ENCODE data around the gene KAT14. TPM values are rescaled to one million over a fixed set of nuclear protein-coding genes. Genes with fewer than 3 reads are reported as not detected.
"Not testable (repeated sequence)": the region's sequence is repeated elsewhere in the genome, so short reads cannot be mapped to it uniquely, and the experiment has no call there.

KAT14 gene
- total and polyA plus RNA-seq, 3 experiments from 2014 or later: 17.8 to 21.4 (median 18.6) TPM

DNA sequence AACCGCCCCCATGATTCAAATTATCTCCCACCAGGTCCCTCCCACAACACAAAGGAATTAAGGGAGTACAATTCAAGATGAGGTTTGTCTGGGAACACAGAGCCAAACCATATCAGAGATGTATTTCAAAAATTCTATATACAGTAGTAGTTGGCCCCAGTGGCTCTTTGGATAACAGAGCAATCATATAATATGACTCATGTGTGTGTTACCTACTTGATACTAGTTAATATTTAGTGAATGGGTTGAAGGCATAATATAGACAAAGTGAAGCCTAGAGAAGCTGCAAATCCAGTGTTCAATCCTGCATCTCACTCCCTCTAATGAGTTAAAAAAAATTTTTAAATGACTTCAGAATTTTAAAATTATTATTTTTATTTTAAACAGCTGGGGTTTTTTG, 43.2 kb downstream of the KAT14 start:
- no peak overlapping the region for H3K27ac Mint-ChIP-seq
- CTCF ChIA-PET: no interaction called here

DNA sequence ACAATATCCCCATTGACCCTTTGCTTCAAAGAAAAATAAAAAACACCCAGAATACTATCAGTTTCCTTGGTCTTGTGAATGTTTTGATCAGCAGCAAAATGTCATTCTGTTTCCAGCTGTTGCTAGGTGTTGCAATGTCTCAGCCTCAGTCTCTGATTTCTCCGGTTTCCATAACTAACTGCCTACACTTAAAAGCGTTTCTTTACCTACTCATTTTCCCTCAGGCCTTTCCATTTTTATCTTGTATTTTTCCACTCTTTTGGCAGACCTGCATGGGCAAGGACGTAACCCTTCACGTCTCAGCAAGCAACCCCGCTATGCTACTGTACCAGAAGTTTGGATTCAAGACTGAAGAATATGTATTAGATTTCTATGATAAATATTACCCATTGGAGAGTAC, 49.4 kb downstream of the KAT14 start:
- CTCF ChIA-PET: no interaction called here
- no peaks in the 10 kb centered on the region for H3K9me3 ChIP-seq (ENCODE audit: low read length)
- H3K27ac ChIP-seq (ENCODE audit: low read depth, low read length): no peak overlapping the region
- Mint-ChIP-seq H3K27ac (peak overlapping the region in 1 of 8 donors; percentile 76), H3K27me3 (no peaks in the 10 kb centered on the region), H3K4me1 (peaks cover 0 to 2% (median 0%) of the 10 kb centered on the region in 3 donors), H3K9me3 (no peaks in the 10 kb centered on the region), H3K4me3 (no peak overlapping the region), H3K36me3 (peaks cover 13 to 82% (median 32%) of the 10 kb centered on the region in 3 donors)
- no peaks in the 10 kb centered on the region for H3K4me1 ChIP-seq (ENCODE audit: insufficient read depth, low read length)
- POLR2A ChIA-PET: no interaction called here
- no peaks in the 10 kb centered on the region for H3K27me3 ChIP-seq (ENCODE audit: insufficient read depth, low read length, poor library complexity, severe bottlenecking)
- H3K4me3 ChIP-seq (ENCODE audit: low read length): no peak overlapping the region
- peaks cover 23% of the 10 kb centered on the region for H3K36me3 ChIP-seq (ENCODE audit: insufficient read depth, low read length)
- DNase-seq: no peak

More for the DNA sequence above, 43.2 kb downstream of the KAT14 start:
- H3K9me3 ChIP-seq (ENCODE audit: low read length): no peaks in the 10 kb centered on the region
- Mint-ChIP-seq H3K9me3 (peaks cover 0 to 10% (median 8%) of the 10 kb centered on the region in 5 donors), H3K27me3 (no peaks in the 10 kb centered on the region), H3K4me1 (peaks cover 4 to 5% (median 4%) of the 10 kb centered on the region in 3 donors), H3K4me3 (peak overlapping the region in 1 of 7 donors; percentile 10), H3K36me3 (peaks cover 30 to 84% (median 47%) of the 10 kb centered on the region in 3 donors)
- H3K36me3 ChIP-seq (ENCODE audit: insufficient read depth, low read length): peaks cover 22% of the 10 kb centered on the region
- H3K4me1 ChIP-seq (ENCODE audit: insufficient read depth, low read length): no peaks in the 10 kb centered on the region
- no peak overlapping the region for H3K4me3 ChIP-seq (ENCODE audit: low read length)
- H3K27ac ChIP-seq (ENCODE audit: low read depth, low read length): no peak overlapping the region
- POLR2A ChIA-PET: interaction anchor here (0.5 kb wide), 1 partner anchor 11 kb away, joined by 5 read pairs; no protein-coding TSS in a partner anchor
- no peaks in the 10 kb centered on the region for H3K27me3 ChIP-seq (ENCODE audit: insufficient read depth, low read length, poor library complexity, severe bottlenecking)
- no peak for DNase-seq

DNA sequence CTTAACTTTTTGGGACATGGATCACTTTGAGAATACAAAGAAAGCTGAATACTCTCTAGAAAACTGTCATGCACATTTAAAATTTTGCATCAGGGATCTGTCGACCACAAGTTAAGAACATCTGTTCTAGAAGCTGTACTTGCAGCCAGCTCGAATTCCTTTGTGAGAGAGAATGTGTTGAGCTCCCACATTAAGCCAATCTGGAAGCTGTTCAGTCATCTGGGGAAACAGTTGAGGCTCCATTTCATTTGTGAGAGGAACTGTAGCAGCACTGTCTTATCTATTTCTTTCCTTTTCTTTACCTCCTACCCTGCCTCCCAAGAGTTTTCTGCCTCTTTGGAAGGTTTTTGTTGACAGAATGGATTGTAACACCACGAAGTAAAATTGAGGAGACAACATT, 50.8 kb downstream of the KAT14 start:
- peaks cover 4 to 71% (median 30%) of the 10 kb centered on the region in 3 donors for H3K36me3 Mint-ChIP-seq
- POLR2A ChIA-PET: no interaction called here
- no peak overlapping the region for H3K4me3 Mint-ChIP-seq
- H3K27me3 Mint-ChIP-seq: no peaks in the 10 kb centered on the region
- peaks cover 20% of the 10 kb centered on the region for H3K36me3 ChIP-seq (ENCODE audit: insufficient read depth, low read length)
- H3K4me1 ChIP-seq (ENCODE audit: insufficient read depth, low read length): no peaks in the 10 kb centered on the region
- H3K9me3 ChIP-seq (ENCODE audit: low read length): no peaks in the 10 kb centered on the region
- peaks cover 0 to 2% (median 0%) of the 10 kb centered on the region in 3 donors for H3K4me1 Mint-ChIP-seq
- H3K27ac ChIP-seq (ENCODE audit: low read depth, low read length): no peak overlapping the region
- peak overlapping the region in 1 of 8 donors; percentile 67 for H3K27ac Mint-ChIP-seq
- H3K9me3 Mint-ChIP-seq: no peaks in the 10 kb centered on the region
- DNase-seq: no peak
- H3K27me3 ChIP-seq (ENCODE audit: insufficient read depth, low read length, poor library complexity, severe bottlenecking): no peaks in the 10 kb centered on the region
- H3K4me3 ChIP-seq (ENCODE audit: low read length): no peak overlapping the region
- CTCF ChIA-PET: no interaction called here

DNA sequence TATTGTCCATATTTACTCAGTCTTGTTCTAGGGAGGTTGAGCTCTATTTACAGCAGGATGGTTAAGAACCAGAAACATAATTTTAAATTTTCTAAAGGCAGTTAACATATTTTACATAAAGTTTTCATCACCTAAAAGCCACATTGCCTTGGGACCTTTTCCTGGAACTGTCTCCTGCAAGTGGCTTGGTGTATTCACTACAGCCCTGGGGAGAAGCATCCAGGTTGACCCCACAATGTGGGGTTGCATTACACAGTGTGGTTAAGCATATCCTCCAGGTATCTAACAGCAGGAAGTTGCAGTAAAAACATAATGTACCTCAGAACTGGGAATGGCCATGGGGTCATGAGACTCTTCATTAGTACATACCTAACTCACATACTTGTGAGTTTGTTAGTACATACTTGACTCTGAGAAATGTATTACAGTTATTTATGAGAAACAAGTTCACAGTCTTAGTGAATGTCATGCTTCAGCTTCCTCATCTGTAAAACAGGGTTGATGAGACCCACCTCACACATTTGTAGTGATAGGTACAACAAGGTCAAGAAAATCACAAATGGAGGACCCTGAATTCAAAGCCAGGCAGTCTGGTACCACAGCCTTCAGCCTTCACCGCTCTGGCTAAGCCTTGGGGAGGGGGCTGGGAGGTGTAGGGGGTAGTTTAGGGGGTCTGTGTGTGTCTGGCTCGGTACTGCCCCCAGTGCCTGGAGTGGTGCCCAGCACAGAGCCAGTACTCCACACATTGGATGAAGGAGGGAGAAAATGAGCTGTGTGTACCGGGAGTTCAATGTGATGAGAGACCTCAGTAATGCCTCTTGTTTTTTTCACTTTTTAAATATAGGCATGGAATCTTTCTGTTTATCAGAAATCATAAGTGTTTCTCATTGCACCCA, 52.9 kb downstream of the KAT14 start:
- Histone ChIP-seq H3K27me3 (ENCODE audit: insufficient read depth, low read length, poor library complexity, severe bottlenecking) (no peaks in the 10 kb centered on the region), H3K4me1 (ENCODE audit: insufficient read depth, low read length) (no peaks in the 10 kb centered on the region), H3K36me3 (ENCODE audit: insufficient read depth, low read length) (peaks cover 7% of the 10 kb centered on the region), H3K27ac (ENCODE audit: low read depth, low read length) (no peak overlapping the region), H3K4me3 (ENCODE audit: low read length) (no peak overlapping the region), H3K9me3 (ENCODE audit: low read length) (no peaks in the 10 kb centered on the region)
- no peak overlapping the region for H3K4me3 Mint-ChIP-seq
- no peaks in the 10 kb centered on the region for H3K9me3 Mint-ChIP-seq
- ChIA-PET POLR2A (no interaction called here), CTCF (no interaction called here)
- peak overlapping the region in 2 of 8 donors; percentile 16 to 38 for H3K27ac Mint-ChIP-seq
- no peaks in the 10 kb centered on the region for H3K27me3 Mint-ChIP-seq
- no peak for DNase-seq
- H3K4me1 Mint-ChIP-seq: peaks cover 0 to 2% (median 0%) of the 10 kb centered on the region in 3 donors
- H3K36me3 Mint-ChIP-seq: peaks cover 0 to 51% (median 21%) of the 10 kb centered on the region in 3 donors

DNA sequence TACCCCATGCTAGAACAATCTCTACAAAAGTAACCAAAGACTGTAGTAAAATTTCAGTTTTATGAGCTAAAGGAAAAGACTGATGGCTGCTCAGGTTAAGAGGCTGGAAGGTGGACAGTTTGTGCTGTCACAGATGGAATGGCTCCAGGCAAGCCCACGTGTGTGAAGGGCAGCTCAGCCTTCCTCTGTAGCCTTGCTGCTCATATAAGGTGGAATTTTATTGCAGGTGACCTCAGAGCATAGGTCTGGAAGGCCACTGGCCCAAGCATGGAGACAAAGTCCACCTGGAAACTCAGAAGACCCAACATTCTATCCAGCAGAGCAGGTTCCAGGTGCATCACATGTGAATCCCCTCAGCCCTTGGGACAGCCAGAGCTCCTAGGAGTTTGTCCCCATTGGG, 53.6 kb downstream of the KAT14 start:
- H3K36me3 Mint-ChIP-seq: peaks cover 0 to 44% (median 18%) of the 10 kb centered on the region in 3 donors
- ChIA-PET CTCF (no interaction called here), POLR2A (interaction anchor here (0.7 kb wide), 1 partner anchor 10 kb away, joined by 5 read pairs; no protein-coding TSS in a partner anchor)
- Histone ChIP-seq H3K9me3 (ENCODE audit: low read length) (no peaks in the 10 kb centered on the region), H3K36me3 (ENCODE audit: insufficient read depth, low read length) (no peaks in the 10 kb centered on the region), H3K4me3 (ENCODE audit: low read length) (no peak overlapping the region), H3K4me1 (ENCODE audit: insufficient read depth, low read length) (no peaks in the 10 kb centered on the region), H3K27me3 (ENCODE audit: insufficient read depth, low read length, poor library complexity, severe bottlenecking) (no peaks in the 10 kb centered on the region), H3K27ac (ENCODE audit: low read depth, low read length) (no peak overlapping the region)
- no peak overlapping the region for H3K4me3 Mint-ChIP-seq
- DNase-seq: no peak
- H3K27ac Mint-ChIP-seq: peak overlapping the region in 1 of 8 donors; percentile 33
- no peaks in the 10 kb centered on the region for H3K9me3 Mint-ChIP-seq
- H3K4me1 Mint-ChIP-seq: peaks cover 0 to 2% (median 0%) of the 10 kb centered on the region in 3 donors
- H3K27me3 Mint-ChIP-seq: no peaks in the 10 kb centered on the region

DNA sequence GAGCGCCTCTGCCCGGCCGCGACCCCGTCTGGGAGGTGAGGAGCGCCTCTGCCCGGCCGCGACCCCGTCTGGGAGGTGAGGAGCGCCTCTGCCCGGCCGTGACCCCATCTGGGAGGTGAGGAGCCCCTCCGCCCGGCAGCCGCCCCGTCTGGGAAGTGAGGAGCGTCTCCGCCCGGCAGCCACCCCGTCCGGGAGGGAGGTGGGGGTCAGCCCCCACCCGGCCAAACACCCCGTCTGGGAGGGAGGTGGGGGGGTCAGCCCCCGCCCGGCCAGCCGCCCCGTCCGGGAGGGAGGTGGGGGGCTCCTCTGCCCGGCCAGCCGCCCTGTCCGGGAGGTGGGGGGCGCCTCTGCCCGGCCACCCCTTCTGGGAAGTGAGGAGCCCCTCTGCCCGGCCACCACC, 56.8 kb downstream of the KAT14 start:
- H3K36me3 Mint-ChIP-seq: peaks cover 0 to 15% (median 6%) of the 10 kb centered on the region in 3 donors
- H3K9me3 ChIP-seq (ENCODE audit: low read length); H3K4me1 ChIP-seq (ENCODE audit: insufficient read depth, low read length); H3K27ac Mint-ChIP-seq; POLR2A ChIA-PET; H3K27me3 ChIP-seq (ENCODE audit: insufficient read depth, low read length, poor library complexity, severe bottlenecking); H3K9me3 Mint-ChIP-seq; H3K4me1 Mint-ChIP-seq; H3K27ac ChIP-seq (ENCODE audit: low read depth, low read length); CTCF ChIA-PET; H3K27me3 Mint-ChIP-seq; DNase-seq; H3K4me3 Mint-ChIP-seq; H3K4me3 ChIP-seq (ENCODE audit: low read length); H3K36me3 ChIP-seq (ENCODE audit: insufficient read depth, low read length): not testable (repeated sequence)

DNA sequence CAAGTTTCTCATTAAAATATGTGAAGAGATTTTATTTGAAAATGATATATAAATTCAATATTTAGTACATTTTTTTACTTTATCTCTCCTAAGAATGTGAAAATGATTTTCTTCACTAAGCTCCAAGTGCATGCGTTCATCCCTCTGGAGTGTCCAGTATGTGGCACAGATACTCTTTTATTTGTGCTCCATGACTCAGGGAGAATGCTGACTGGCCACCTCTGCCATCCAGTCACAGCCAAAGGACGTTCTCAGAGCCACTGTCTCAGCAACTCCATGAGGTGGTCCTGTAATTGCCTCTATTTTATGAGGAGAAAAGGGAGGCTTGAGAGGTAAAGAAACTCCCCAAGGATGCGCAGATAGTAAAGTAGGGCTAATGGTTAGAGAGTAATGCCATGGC, 58.3 kb downstream of the KAT14 start:
- Histone ChIP-seq H3K4me3 (ENCODE audit: low read length) (no peak overlapping the region), H3K36me3 (ENCODE audit: insufficient read depth, low read length) (no peaks in the 10 kb centered on the region), H3K9me3 (ENCODE audit: low read length) (no peaks in the 10 kb centered on the region), H3K27ac (ENCODE audit: low read depth, low read length) (no peak overlapping the region), H3K4me1 (ENCODE audit: insufficient read depth, low read length) (no peaks in the 10 kb centered on the region), H3K27me3 (ENCODE audit: insufficient read depth, low read length, poor library complexity, severe bottlenecking) (no peaks in the 10 kb centered on the region)
- POLR2A ChIA-PET: no interaction called here
- H3K4me3 Mint-ChIP-seq: no peak overlapping the region
- no peaks in the 10 kb centered on the region for H3K27me3 Mint-ChIP-seq
- no peaks in the 10 kb centered on the region for H3K9me3 Mint-ChIP-seq
- CTCF ChIA-PET: no interaction called here
- DNase-seq: no peak
- no peaks in the 10 kb centered on the region for H3K4me1 Mint-ChIP-seq
- no peak overlapping the region for H3K27ac Mint-ChIP-seq
- peaks cover 0 to 3% (median 3%) of the 10 kb centered on the region in 3 donors for H3K36me3 Mint-ChIP-seq

DNA sequence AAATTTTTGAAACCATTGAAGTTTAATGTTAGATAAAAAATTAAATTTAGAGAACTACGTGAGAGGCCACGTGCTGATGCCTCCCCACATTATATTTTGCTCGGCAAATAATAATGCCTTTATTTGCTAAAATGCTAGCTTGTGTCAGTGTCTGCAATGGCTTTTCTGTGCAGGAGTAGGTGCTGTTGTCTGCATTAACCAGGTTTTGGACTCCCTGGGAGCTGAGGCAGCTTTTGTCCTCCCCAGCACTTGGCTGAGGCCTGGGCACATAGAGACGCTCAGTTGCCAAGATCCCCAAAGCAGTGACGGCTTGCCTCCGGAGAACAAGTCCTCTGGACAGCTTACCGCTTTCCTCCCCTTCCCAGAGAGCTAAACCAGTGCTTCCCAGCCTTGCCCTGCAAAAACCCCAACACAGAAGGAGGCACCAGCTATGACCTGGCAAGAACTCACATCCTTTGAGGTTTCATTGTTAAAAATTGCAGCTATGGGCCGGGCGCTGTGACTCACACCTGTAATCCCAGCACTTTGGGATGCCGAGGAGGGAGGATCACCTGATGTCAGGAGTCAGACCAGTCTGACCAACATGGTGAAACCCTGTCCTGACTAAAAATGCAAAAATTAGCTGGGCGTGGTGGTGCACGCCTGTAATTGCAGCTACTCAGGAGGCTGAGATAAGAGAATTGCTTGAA, 59.9 kb downstream of the KAT14 start:
- Mint-ChIP-seq H3K9me3 (peaks cover 5 to 11% (median 8%) of the 10 kb centered on the region in 5 donors), H3K27ac (no peak overlapping the region), H3K27me3 (peaks cover under 1 to 9% of the 10 kb centered on the region in 2 donors), H3K4me3 (no peak overlapping the region), H3K36me3 (peaks cover 3 to 15% (median 5%) of the 10 kb centered on the region in 3 donors), H3K4me1 (no peaks in the 10 kb centered on the region)
- Histone ChIP-seq H3K36me3 (ENCODE audit: insufficient read depth, low read length) (no peaks in the 10 kb centered on the region), H3K9me3 (ENCODE audit: low read length) (no peaks in the 10 kb centered on the region), H3K27ac (ENCODE audit: low read depth, low read length) (no peak overlapping the region), H3K27me3 (ENCODE audit: insufficient read depth, low read length, poor library complexity, severe bottlenecking) (no peaks in the 10 kb centered on the region), H3K4me1 (ENCODE audit: insufficient read depth, low read length) (no peaks in the 10 kb centered on the region), H3K4me3 (ENCODE audit: low read length) (no peak overlapping the region)
- ChIA-PET POLR2A (no interaction called here), CTCF (no interaction called here)
- DNase-seq: no peak
